Mononuclear cell (primary cell): Measurements from ENCODE around the gene NOX3. TPM values are rescaled to one million over a fixed set of nuclear protein-coding genes. Genes with fewer than 3 reads are reported as not detected.
"Not testable (repeated sequence)": the region's sequence is repeated elsewhere in the genome, so short reads cannot be mapped to it uniquely, and the experiment has no call there.

Source experiments
- H3K27me3 ChIP-seq: 2 replicates; pipeline ENCODE4 v1.6.0; 2011; ENCODE audit warnings: low read length, control low read depth; ENCODE audit not compliant: insufficient read depth
- H3K4me1 ChIP-seq: 2 replicates; pipeline ENCODE4 v1.5.1; 2011; ENCODE audit warnings: mild to moderate bottlenecking, low read length, control low read depth; ENCODE audit not compliant: insufficient read depth
- H3K4me3 ChIP-seq: 2 replicates; pipeline ENCODE4 v1.5.1; 2011; ENCODE audit warnings: mild to moderate bottlenecking, low read length, moderate library complexity
- H3K9me3 ChIP-seq: 2 replicates; pipeline ENCODE4 v1.5.1; 2011; ENCODE audit warnings: low read depth, mild to moderate bottlenecking, control low read depth, low read length
- total RNA-seq: library from RNA; depleted of rRNA; stranded (reverse); fragments of >200 nt; gene quantifications from one replicate; pipeline ENCODE4 v1.2.3, GENCODE V29; 2012

NOX3 gene
- total RNA-seq, 1 donor, result not detected

- no peaks in the 10 kb centered on the region for H3K4me1 ChIP-seq
- no peaks in the 10 kb centered on the region for H3K27me3 ChIP-seq
- H3K9me3 ChIP-seq, result peaks cover 4% of the 10 kb centered on the region
- no peak overlapping the region for H3K4me3 ChIP-seq
Measured at GRCh38 chr6:155383913-155384312, 71.7 kb downstream of the NOX3 start.

- no peaks in the 10 kb centered on the region for H3K4me1 ChIP-seq
- H3K4me3 ChIP-seq, result no peak overlapping the region
- H3K27me3 ChIP-seq, result no peaks in the 10 kb centered on the region
- H3K9me3 ChIP-seq, result no peaks in the 10 kb centered on the region
Measured at GRCh38 chr6:155382338-155382685, 73.3 kb downstream of the NOX3 start.

- Histone ChIP-seq H3K4me1 (no peaks in the 10 kb centered on the region), H3K27me3 (no peaks in the 10 kb centered on the region), H3K9me3 (no peaks in the 10 kb centered on the region), H3K4me3 (no peak overlapping the region)
Measured at GRCh38 chr6:155381673-155382337, 73.8 kb downstream of the NOX3 start.

- Histone ChIP-seq H3K27me3 (no peaks in the 10 kb centered on the region), H3K4me3 (no peak overlapping the region), H3K4me1 (no peaks in the 10 kb centered on the region), H3K9me3 (no peaks in the 10 kb centered on the region)
Measured at GRCh38 chr6:155380666-155381332, 74.8 kb downstream of the NOX3 start.

GRCh38 chr6:155378724-155379123, 76.9 kb downstream of the NOX3 start:
- no peaks in the 10 kb centered on the region for H3K9me3 ChIP-seq
- H3K27me3 ChIP-seq, result no peaks in the 10 kb centered on the region
- no peaks in the 10 kb centered on the region for H3K4me1 ChIP-seq
- no peak overlapping the region for H3K4me3 ChIP-seq

GRCh38 chr6:155378276-155378675, 77.4 kb downstream of the NOX3 start:
- no peaks in the 10 kb centered on the region for H3K9me3 ChIP-seq

GRCh38 chr6:155377061-155377460, 78.6 kb downstream of the NOX3 start:
- no peak overlapping the region for H3K4me3 ChIP-seq
- H3K9me3 ChIP-seq, result no peaks in the 10 kb centered on the region

More at GRCh38 chr6:155378276-155378675, 77.4 kb downstream of the NOX3 start:
- H3K4me3 ChIP-seq, result no peak overlapping the region
- H3K4me1 ChIP-seq, result no peaks in the 10 kb centered on the region
- no peaks in the 10 kb centered on the region for H3K27me3 ChIP-seq

GRCh38 chr6:155375801-155376200, 79.8 kb downstream of the NOX3 start:
- H3K4me3 ChIP-seq, result no peak overlapping the region
- H3K27me3 ChIP-seq, result no peaks in the 10 kb centered on the region
- no peaks in the 10 kb centered on the region for H3K9me3 ChIP-seq
- no peaks in the 10 kb centered on the region for H3K4me1 ChIP-seq

More at GRCh38 chr6:155377061-155377460, 78.6 kb downstream of the NOX3 start:
- Histone ChIP-seq H3K4me1 (no peaks in the 10 kb centered on the region), H3K27me3 (no peaks in the 10 kb centered on the region)

GRCh38 chr6:155374681-155375080, 81.0 kb downstream of the NOX3 start:
- no peaks in the 10 kb centered on the region for H3K9me3 ChIP-seq
- no peak overlapping the region for H3K4me3 ChIP-seq
- H3K4me1 ChIP-seq, result no peaks in the 10 kb centered on the region
- no peaks in the 10 kb centered on the region for H3K27me3 ChIP-seq

GRCh38 chr6:155373276-155373675, 82.4 kb downstream of the NOX3 start:
- no peaks in the 10 kb centered on the region for H3K9me3 ChIP-seq
- no peaks in the 10 kb centered on the region for H3K4me1 ChIP-seq
- H3K27me3 ChIP-seq, result no peaks in the 10 kb centered on the region
- no peak overlapping the region for H3K4me3 ChIP-seq

- Histone ChIP-seq H3K9me3 (no peaks in the 10 kb centered on the region), H3K4me1 (no peaks in the 10 kb centered on the region), H3K27me3 (no peaks in the 10 kb centered on the region), H3K4me3 (no peak overlapping the region)
Measured at GRCh38 chr6:155372256-155372655, 83.4 kb downstream of the NOX3 start.

- Histone ChIP-seq H3K9me3 (no peaks in the 10 kb centered on the region), H3K4me1 (no peaks in the 10 kb centered on the region), H3K27me3 (no peaks in the 10 kb centered on the region), H3K4me3 (no peak overlapping the region)
Measured at GRCh38 chr6:155371230-155371629, 84.4 kb downstream of the NOX3 start.

GRCh38 chr6:155366325-155366724, 89.3 kb downstream of the NOX3 start:
- Histone ChIP-seq H3K4me1 (no peaks in the 10 kb centered on the region), H3K27me3 (no peaks in the 10 kb centered on the region), H3K9me3 (no peaks in the 10 kb centered on the region), H3K4me3 (no peak overlapping the region)

GRCh38 chr6:155364844-155365437, 90.7 kb downstream of the NOX3 start:
- Histone ChIP-seq H3K4me3 (no peak overlapping the region), H3K4me1 (no peaks in the 10 kb centered on the region), H3K9me3 (no peaks in the 10 kb centered on the region), H3K27me3 (no peaks in the 10 kb centered on the region)

GRCh38 chr6:155364021-155364420, 91.6 kb downstream of the NOX3 start:
- H3K27me3 ChIP-seq, H3K9me3 ChIP-seq, H3K4me3 ChIP-seq, H3K4me1 ChIP-seq: not testable (repeated sequence)
